GM23338 (cell line): ENCODE measurements around the gene GOLGA2. TPM values are rescaled to one million over a fixed set of nuclear protein-coding genes. Genes with fewer than 3 reads are reported as not detected.

Experiments
- ATAC-seq: fragments of 200-7000 bp; cut with Tn5 transposase; 3 replicates; pipeline ENCODE4 v1.9.1; 2020
- DNase-seq: peaks from one replicate; pipeline ENCODE4 v3.0.0-alpha.2; 2015; ENCODE audit warnings: low spot score
- H2AFZ ChIP-seq: fragments of 200-600 bp; sonication (generic); 2 replicates; pipeline ENCODE4 v1.8.0; 2016; ENCODE audit warnings: antibody characterized with exemption, mild to moderate bottlenecking, moderate library complexity
- H3F3A ChIP-seq: fragments of 200-600 bp; sonication (generic); replicated peaks from 2 replicates; pipeline ENCODE4 v1.8.0; 2017; ENCODE audit warnings: antibody characterized with exemption, mixed run types, low read depth
- H3K27ac ChIP-seq: fragments of 200-600 bp; sonication (generic); 2 replicates; pipeline ENCODE4 v1.6.1; 2016; ENCODE audit warnings: low read depth
- H3K27me3 ChIP-seq: fragments of 200-600 bp; sonication (generic); 2 replicates; pipeline ENCODE4 v1.8.0; 2016; ENCODE audit warnings: mild to moderate bottlenecking, mixed run types, moderate library complexity; ENCODE audit not compliant: insufficient read depth
- H3K36me3 ChIP-seq: fragments of 200-600 bp; sonication (generic); 2 replicates; pipeline ENCODE4 v1.8.0; 2016; ENCODE audit warnings: mild to moderate bottlenecking; ENCODE audit not compliant: insufficient read depth
- H3K4me1 ChIP-seq: fragments of 200-600 bp; sonication (generic); 2 replicates; pipeline ENCODE4 v1.8.0; 2016; ENCODE audit warnings: mild to moderate bottlenecking, moderate library complexity; ENCODE audit not compliant: insufficient read depth
- H3K4me2 ChIP-seq: fragments of 200-600 bp; sonication (generic); 2 replicates; pipeline ENCODE4 v1.7.1; 2017; ENCODE audit warnings: mixed run types
- H3K4me3 ChIP-seq: fragments of 200-600 bp; sonication (generic); 2 replicates; pipeline ENCODE4 v1.6.1; 2016; ENCODE audit warnings: mixed run types
- H3K79me2 ChIP-seq: fragments of 200-600 bp; sonication (generic); replicated peaks from 2 replicates; pipeline ENCODE4 v1.8.0; 2017; ENCODE audit warnings: mild to moderate bottlenecking; ENCODE audit not compliant: insufficient read depth
- H3K9me2 ChIP-seq: fragments of 200-600 bp; sonication (generic); 2 replicates; pipeline ENCODE4 v1.8.0; 2017; ENCODE audit not compliant: insufficient read depth
- H4K20me1 ChIP-seq: fragments of 200-600 bp; sonication (generic); replicated peaks from 2 replicates; pipeline ENCODE4 v1.8.0; 2017; ENCODE audit warnings: mild to moderate bottlenecking; ENCODE audit not compliant: insufficient read depth
- H3K27ac Mint-ChIP-seq: 2 replicates; pipeline ENCODE4 v1.8.0; 2020; ENCODE audit warnings: inconsistent platforms, mild to moderate bottlenecking, moderate library complexity, mixed read lengths
- H3K27me3 Mint-ChIP-seq: 3 replicates; pipeline ENCODE4 v1.8.0; 2022; ENCODE audit warnings: low read depth, mild to moderate bottlenecking, moderate library complexity, mixed read lengths, inconsistent platforms; ENCODE audit not compliant: insufficient read depth, poor library complexity
- H3K36me3 Mint-ChIP-seq: 3 replicates; pipeline ENCODE4 v1.8.0; 2021; ENCODE audit warnings: low read depth, mild to moderate bottlenecking, inconsistent platforms, moderate library complexity, mixed read lengths
- H3K4me1 Mint-ChIP-seq: 3 replicates; pipeline ENCODE4 v1.8.0; 2020; ENCODE audit warnings: mild to moderate bottlenecking, inconsistent platforms, mixed read lengths
- H3K4me3 Mint-ChIP-seq: 3 replicates; pipeline ENCODE4 v1.8.0; 2021; ENCODE audit warnings: moderate library complexity, mild to moderate bottlenecking, inconsistent platforms, mixed read lengths
- H3K9me3 Mint-ChIP-seq: 3 replicates; pipeline ENCODE4 v1.8.0; 2020; ENCODE audit warnings: moderate library complexity, mild to moderate bottlenecking, inconsistent platforms, mixed read lengths
- CREB1 ChIP-seq: fragments of 250-450 bp; sonication (Bioruptor Pico); IDR thresholded peaks from 2 replicates; pipeline ENCODE4 v1.5.0; 2020; ENCODE audit warnings: low read depth, mild to moderate bottlenecking, moderate library complexity
- EZH2 ChIP-seq: fragments of 200-600 bp; sonication (generic); IDR thresholded peaks from one replicate; pipeline ENCODE4 v1.8.0; 2017; ENCODE audit warnings: antibody characterized with exemption, mild to moderate bottlenecking, low read depth; ENCODE audit not compliant: unreplicated experiment
- EZH2phosphoT487 ChIP-seq: fragments of 200-600 bp; sonication (generic); IDR thresholded peaks from one replicate; pipeline ENCODE4 v1.8.1; 2018; ENCODE audit warnings: antibody characterized with exemption; ENCODE audit not compliant: unreplicated experiment
- JUNB ChIP-seq: IDR thresholded peaks from one replicate; pipeline ENCODE4 v1.6.1; 2016; ENCODE audit warnings: antibody characterized with exemption; ENCODE audit not compliant: unreplicated experiment
- NANOG ChIP-seq: IDR thresholded peaks from 2 replicates; pipeline ENCODE4 v1.6.1; 2016; ENCODE audit warnings: antibody characterized with exemption, borderline replicate concordance
- POLR2AphosphoS5 ChIP-seq: IDR thresholded peaks from 2 replicates; pipeline ENCODE4 v1.6.1; 2016; ENCODE audit warnings: antibody characterized with exemption, low read depth
- STAT1 ChIP-seq: IDR thresholded peaks from one replicate; pipeline ENCODE4 v1.6.1; 2016; ENCODE audit warnings: antibody characterized with exemption; ENCODE audit not compliant: unreplicated experiment
- ZNF114 ChIP-seq: fragments of 250-450 bp; sonication (Bioruptor Pico); IDR thresholded peaks from 2 replicates; pipeline ENCODE4 v1.5.0; 2020; ENCODE audit warnings: mild to moderate bottlenecking, moderate library complexity
- ZNF331 ChIP-seq: fragments of 250-450 bp; sonication (Bioruptor Pico); IDR thresholded peaks from 2 replicates; pipeline ENCODE4 v1.5.0; 2020; ENCODE audit warnings: low read depth, mild to moderate bottlenecking, moderate library complexity
- polyA plus RNA-seq: library from polyadenylated mRNA; unstranded; fragments of >200 nt; fragmentation: Nextera tagmentation; extraction: Ambion mirVana; gene quantifications from 2 replicates; pipeline ENCODE4 v1.2.1, GENCODE V29; 2016
- total RNA-seq: library from RNA; depleted of rRNA; stranded (reverse); fragments of >200 nt; shearing (Covaris generic); gene quantifications from 2 replicates; pipeline ENCODE4 v1.2.3, GENCODE V29; 2014
- TF ChIP-seq, protein P1 (sequence below): IDR thresholded peaks from one replicate; pipeline ENCODE4 v1.6.1; 2018; ENCODE audit warnings: antibody characterized with exemption; ENCODE audit not compliant: unreplicated experiment
- TF ChIP-seq, protein P2 (sequence below): fragments of 250-450 bp; sonication (Bioruptor Pico); IDR thresholded peaks from 2 replicates; pipeline ENCODE4 v1.5.0; 2020; ENCODE audit warnings: mild to moderate bottlenecking, moderate library complexity
- TF ChIP-seq, protein P3 (sequence below), 2 experiments: fragments of 200-600 bp in 1 of 2; sonication (generic) in 1 of 2; conservative IDR thresholded peaks; 2 replicates each; pipeline versions ENCODE4 v1.5.1 to v1.6.1; 2016 to 2017; ENCODE audit warnings: antibody characterized with exemption in 2 of 2, low read depth in 2 of 2, mild to moderate bottlenecking in 2 of 2, moderate library complexity in 1 of 2
- TF ChIP-seq, protein P4 (sequence below): IDR thresholded peaks from 2 replicates; pipeline ENCODE4 v1.6.1; 2016; ENCODE audit warnings: antibody characterized with exemption

Gene GOLGA2
- total and polyA plus RNA-seq, 2 experiments from 2014 or later, result 32.6 to 48.4 TPM

DNA sequence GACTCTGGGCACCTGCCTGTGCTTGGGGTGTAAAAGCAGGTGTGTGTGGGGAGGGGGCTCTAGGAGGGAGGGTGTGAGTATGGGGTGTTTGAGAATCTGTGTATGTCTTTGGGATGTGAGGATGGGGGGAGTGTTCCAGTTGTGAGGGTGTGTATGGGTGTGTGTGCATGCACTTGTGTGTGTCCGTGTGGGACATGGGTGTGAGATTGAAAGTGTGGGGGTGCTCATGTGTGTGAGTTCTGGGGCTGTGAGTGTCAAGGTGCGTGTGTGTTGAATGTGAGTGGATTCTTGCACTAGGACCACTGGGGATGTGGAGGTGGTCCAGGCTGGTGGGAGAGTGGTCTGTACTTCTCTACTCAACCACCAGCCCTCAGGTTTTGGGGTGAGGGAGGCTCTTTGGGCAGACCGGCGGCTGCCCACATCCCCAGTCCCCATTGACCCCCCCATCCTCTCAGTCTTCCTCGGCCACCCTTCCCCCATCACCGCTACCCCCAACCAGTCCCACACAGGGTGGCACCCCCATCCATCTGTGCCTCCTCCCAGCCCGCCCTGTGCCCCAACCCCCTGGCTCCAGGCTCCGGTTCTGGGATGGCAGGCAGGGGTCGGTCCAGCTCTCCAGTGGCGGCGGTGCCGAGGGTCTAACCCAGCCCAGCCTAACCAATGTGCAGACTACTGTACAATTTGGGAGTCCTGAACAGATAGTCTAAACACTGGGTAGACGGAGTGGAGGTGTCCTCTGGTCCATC, 31.5 kb downstream of the GOLGA2 start:
- DNase-seq, result no peak
- peaks cover 19% of the 10 kb centered on the region for H3K4me1 ChIP-seq
- H3K9me2 ChIP-seq, result no peaks in the 10 kb centered on the region
- H3K79me2 ChIP-seq, result no peaks in the 10 kb centered on the region
- H3K27ac Mint-ChIP-seq, result no peak overlapping the region
- ATAC-seq, result no peak; the same call in 2 of the 3 replicates
- peak overlapping the region; percentile 64 for H3K4me2 ChIP-seq
- H3K4me3 ChIP-seq, result peak overlapping the region; percentile 38; the same call in 1 of the 2 replicates
- peaks cover 12% of the 10 kb centered on the region for H3K27me3 Mint-ChIP-seq
- peaks cover under 1% of the 10 kb centered on the region; the same call in 1 of the 2 replicates for H3F3A ChIP-seq
- no peak overlapping the region for H2AFZ ChIP-seq
- H3K27me3 ChIP-seq, result no peaks in the 10 kb centered on the region
- peaks cover 23% of the 10 kb centered on the region for H3K4me1 Mint-ChIP-seq
- peak overlapping the region; percentile 4; the same call in 2 of the 3 replicates for H3K4me3 Mint-ChIP-seq
- H4K20me1 ChIP-seq, result no peaks in the 10 kb centered on the region; the same call in 1 of the 2 replicates
- peaks cover 3% of the 10 kb centered on the region; the same call in 2 of the 3 replicates for H3K36me3 Mint-ChIP-seq
- TF ChIP-seq ZNF331 (CRISPR knock-in tag) (no peak), CREB1 (CRISPR knock-in tag) (no peak), STAT1 (no peak), ZNF114 (no peak), EZH2phosphoT487 (no peak), JUNB (no peak), POLR2AphosphoS5 (no peak), EZH2 (no peak), NANOG (no peak)
- TF ChIP-seq, protein P1, sequence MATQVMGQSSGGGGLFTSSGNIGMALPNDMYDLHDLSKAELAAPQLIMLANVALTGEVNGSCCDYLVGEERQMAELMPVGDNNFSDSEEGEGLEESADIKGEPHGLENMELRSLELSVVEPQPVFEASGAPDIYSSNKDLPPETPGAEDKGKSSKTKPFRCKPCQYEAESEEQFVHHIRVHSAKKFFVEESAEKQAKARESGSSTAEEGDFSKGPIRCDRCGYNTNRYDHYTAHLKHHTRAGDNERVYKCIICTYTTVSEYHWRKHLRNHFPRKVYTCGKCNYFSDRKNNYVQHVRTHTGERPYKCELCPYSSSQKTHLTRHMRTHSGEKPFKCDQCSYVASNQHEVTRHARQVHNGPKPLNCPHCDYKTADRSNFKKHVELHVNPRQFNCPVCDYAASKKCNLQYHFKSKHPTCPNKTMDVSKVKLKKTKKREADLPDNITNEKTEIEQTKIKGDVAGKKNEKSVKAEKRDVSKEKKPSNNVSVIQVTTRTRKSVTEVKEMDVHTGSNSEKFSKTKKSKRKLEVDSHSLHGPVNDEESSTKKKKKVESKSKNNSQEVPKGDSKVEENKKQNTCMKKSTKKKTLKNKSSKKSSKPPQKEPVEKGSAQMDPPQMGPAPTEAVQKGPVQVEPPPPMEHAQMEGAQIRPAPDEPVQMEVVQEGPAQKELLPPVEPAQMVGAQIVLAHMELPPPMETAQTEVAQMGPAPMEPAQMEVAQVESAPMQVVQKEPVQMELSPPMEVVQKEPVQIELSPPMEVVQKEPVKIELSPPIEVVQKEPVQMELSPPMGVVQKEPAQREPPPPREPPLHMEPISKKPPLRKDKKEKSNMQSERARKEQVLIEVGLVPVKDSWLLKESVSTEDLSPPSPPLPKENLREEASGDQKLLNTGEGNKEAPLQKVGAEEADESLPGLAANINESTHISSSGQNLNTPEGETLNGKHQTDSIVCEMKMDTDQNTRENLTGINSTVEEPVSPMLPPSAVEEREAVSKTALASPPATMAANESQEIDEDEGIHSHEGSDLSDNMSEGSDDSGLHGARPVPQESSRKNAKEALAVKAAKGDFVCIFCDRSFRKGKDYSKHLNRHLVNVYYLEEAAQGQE, result no peak
- TF ChIP-seq, protein P2, sequence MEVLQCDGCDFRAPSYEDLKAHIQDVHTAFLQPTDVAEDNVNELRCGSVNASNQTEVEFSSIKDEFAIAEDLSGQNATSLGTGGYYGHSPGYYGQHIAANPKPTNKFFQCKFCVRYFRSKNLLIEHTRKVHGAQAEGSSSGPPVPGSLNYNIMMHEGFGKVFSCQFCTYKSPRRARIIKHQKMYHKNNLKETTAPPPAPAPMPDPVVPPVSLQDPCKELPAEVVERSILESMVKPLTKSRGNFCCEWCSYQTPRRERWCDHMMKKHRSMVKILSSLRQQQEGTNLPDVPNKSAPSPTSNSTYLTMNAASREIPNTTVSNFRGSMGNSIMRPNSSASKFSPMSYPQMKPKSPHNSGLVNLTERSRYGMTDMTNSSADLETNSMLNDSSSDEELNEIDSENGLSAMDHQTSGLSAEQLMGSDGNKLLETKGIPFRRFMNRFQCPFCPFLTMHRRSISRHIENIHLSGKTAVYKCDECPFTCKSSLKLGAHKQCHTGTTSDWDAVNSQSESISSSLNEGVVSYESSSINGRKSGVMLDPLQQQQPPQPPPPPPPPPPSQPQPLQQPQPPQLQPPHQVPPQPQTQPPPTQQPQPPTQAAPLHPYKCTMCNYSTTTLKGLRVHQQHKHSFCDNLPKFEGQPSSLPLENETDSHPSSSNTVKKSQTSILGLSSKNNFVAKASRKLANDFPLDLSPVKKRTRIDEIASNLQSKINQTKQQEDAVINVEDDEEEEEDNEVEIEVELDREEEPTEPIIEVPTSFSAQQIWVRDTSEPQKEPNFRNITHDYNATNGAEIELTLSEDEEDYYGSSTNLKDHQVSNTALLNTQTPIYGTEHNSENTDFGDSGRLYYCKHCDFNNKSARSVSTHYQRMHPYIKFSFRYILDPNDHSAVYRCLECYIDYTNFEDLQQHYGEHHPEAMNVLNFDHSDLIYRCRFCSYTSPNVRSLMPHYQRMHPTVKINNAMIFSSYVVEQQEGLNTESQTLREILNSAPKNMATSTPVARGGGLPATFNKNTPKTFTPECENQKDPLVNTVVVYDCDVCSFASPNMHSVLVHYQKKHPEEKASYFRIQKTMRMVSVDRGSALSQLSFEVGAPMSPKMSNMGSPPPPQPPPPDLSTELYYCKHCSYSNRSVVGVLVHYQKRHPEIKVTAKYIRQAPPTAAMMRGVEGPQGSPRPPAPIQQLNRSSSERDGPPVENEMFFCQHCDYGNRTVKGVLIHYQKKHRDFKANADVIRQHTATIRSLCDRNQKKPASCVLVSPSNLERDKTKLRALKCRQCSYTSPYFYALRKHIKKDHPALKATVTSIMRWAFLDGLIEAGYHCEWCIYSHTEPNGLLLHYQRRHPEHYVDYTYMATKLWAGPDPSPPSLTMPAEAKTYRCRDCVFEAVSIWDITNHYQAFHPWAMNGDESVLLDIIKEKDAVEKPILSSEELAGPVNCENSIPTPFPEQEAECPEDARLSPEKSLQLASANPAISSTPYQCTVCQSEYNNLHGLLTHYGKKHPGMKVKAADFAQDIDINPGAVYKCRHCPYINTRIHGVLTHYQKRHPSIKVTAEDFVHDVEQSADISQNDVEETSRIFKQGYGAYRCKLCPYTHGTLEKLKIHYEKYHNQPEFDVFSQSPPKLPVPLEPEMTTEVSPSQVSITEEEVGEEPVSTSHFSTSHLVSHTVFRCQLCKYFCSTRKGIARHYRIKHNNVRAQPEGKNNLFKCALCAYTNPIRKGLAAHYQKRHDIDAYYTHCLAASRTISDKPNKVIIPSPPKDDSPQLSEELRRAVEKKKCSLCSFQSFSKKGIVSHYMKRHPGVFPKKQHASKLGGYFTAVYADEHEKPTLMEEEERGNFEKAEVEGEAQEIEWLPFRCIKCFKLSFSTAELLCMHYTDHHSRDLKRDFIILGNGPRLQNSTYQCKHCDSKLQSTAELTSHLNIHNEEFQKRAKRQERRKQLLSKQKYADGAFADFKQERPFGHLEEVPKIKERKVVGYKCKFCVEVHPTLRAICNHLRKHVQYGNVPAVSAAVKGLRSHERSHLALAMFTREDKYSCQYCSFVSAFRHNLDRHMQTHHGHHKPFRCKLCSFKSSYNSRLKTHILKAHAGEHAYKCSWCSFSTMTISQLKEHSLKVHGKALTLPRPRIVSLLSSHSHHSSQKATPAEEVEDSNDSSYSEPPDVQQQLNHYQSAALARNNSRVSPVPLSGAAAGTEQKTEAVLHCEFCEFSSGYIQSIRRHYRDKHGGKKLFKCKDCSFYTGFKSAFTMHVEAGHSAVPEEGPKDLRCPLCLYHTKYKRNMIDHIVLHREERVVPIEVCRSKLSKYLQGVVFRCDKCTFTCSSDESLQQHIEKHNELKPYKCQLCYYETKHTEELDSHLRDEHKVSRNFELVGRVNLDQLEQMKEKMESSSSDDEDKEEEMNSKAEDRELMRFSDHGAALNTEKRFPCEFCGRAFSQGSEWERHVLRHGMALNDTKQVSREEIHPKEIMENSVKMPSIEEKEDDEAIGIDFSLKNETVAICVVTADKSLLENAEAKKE, result no peak
- TF ChIP-seq, protein P3, sequence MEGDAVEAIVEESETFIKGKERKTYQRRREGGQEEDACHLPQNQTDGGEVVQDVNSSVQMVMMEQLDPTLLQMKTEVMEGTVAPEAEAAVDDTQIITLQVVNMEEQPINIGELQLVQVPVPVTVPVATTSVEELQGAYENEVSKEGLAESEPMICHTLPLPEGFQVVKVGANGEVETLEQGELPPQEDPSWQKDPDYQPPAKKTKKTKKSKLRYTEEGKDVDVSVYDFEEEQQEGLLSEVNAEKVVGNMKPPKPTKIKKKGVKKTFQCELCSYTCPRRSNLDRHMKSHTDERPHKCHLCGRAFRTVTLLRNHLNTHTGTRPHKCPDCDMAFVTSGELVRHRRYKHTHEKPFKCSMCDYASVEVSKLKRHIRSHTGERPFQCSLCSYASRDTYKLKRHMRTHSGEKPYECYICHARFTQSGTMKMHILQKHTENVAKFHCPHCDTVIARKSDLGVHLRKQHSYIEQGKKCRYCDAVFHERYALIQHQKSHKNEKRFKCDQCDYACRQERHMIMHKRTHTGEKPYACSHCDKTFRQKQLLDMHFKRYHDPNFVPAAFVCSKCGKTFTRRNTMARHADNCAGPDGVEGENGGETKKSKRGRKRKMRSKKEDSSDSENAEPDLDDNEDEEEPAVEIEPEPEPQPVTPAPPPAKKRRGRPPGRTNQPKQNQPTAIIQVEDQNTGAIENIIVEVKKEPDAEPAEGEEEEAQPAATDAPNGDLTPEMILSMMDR (conservative IDR thresholded peaks at IDR 0.05; ENCODE audit: low read depth in 2 of 2), result no peak
- TF ChIP-seq, protein P4, sequence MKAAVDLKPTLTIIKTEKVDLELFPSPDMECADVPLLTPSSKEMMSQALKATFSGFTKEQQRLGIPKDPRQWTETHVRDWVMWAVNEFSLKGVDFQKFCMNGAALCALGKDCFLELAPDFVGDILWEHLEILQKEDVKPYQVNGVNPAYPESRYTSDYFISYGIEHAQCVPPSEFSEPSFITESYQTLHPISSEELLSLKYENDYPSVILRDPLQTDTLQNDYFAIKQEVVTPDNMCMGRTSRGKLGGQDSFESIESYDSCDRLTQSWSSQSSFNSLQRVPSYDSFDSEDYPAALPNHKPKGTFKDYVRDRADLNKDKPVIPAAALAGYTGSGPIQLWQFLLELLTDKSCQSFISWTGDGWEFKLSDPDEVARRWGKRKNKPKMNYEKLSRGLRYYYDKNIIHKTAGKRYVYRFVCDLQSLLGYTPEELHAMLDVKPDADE, result no peak
- H3K36me3 ChIP-seq, result no peaks in the 10 kb centered on the region
- no peaks in the 10 kb centered on the region for H3K9me3 Mint-ChIP-seq
- no peak overlapping the region for H3K27ac ChIP-seq
